Astrocyte of the hippocampus (primary cell): Measurements from ENCODE around the gene BRINP1.

Experiments used
- DNase-seq: peaks from one replicate; pipeline ENCODE4 v3.0.0; 2011; ENCODE audit warnings: low read depth, low spot score

The BRINP1 gene

GRCh38 chr9:119368681-119369581, at the start of gene BRINP1:
TSS of gene BRINP1 (minus strand) at chr9:119369435. CDS start at chr9:119313355, 56,080 bp downstream.
- DNase-seq = peak; percentile 83

- DNase-seq = no peak
Observed at GRCh38 chr9:119418721-119419120, 49.5 kb upstream of the BRINP1 start.

- DNase-seq = no peak
Observed at GRCh38 chr9:119416793-119417192, 47.6 kb upstream of the BRINP1 start.

- DNase-seq = no peak
Observed at GRCh38 chr9:119412399-119412798, 43.2 kb upstream of the BRINP1 start.

- no peak for DNase-seq
Observed at GRCh38 chr9:119409552-119409951, 40.3 kb upstream of the BRINP1 start.

- DNase-seq = no peak
Observed at GRCh38 chr9:119400606-119401005, 31.4 kb upstream of the BRINP1 start.

- no peak for DNase-seq
Observed at GRCh38 chr9:119398350-119398749, 29.1 kb upstream of the BRINP1 start.

- no peak for DNase-seq
Observed at GRCh38 chr9:119391878-119392277, 22.6 kb upstream of the BRINP1 start.

GRCh38 chr9:119375892-119376291, 6.7 kb upstream of the BRINP1 start:
- DNase-seq = peak; percentile 50

- no peak for DNase-seq
Observed at GRCh38 chr9:119372951-119373350, 3.7 kb upstream of the BRINP1 start.

GRCh38 chr9:119370816-119371215, 1.6 kb upstream of the BRINP1 start:
- DNase-seq = peak; percentile 79

GRCh38 chr9:119369680-119370366, 588 bp upstream of the BRINP1 start:
- no peak for DNase-seq

GRCh38 chr9:119368179-119368578, 1.1 kb downstream of the BRINP1 start:
- no peak for DNase-seq

GRCh38 chr9:119367683-119368075, 1.6 kb downstream of the BRINP1 start:
- DNase-seq = no peak

GRCh38 chr9:119366909-119367682, 2.1 kb downstream of the BRINP1 start:
- no peak for DNase-seq

- DNase-seq = peak; percentile 76
Observed at GRCh38 chr9:119365291-119366027, 3.8 kb downstream of the BRINP1 start.

- no peak for DNase-seq
Observed at GRCh38 chr9:119360237-119360636, 9.0 kb downstream of the BRINP1 start.

GRCh38 chr9:119357336-119358096, 11.7 kb downstream of the BRINP1 start:
- DNase-seq = no peak

- peak; percentile 32 for DNase-seq
Observed at GRCh38 chr9:119349351-119349825, 19.8 kb downstream of the BRINP1 start.
